Inflammatory macrophage treated with lipopolysaccharide for 1 hour (primary cell): ENCODE results near the gene CNOT6L.

Experiments
- DNase-seq, 2 donors: peaks; one replicate each; pipeline ENCODE4 v3.0.0-alpha.2; 2020 to 2022

Gene CNOT6L

GRCh38 chr4:77710059-77710458, 109.1 kb downstream of the CNOT6L start:
- no peak for DNase-seq

- no peak for DNase-seq
Observed at GRCh38 chr4:77706717-77707116, 112.5 kb downstream of the CNOT6L start.

- no peak for DNase-seq
Observed at GRCh38 chr4:77703666-77704065, 115.5 kb downstream of the CNOT6L start.

- no peak for DNase-seq
Observed at GRCh38 chr4:77701121-77701520, 118.0 kb downstream of the CNOT6L start.

- DNase-seq: no peak
Observed at GRCh38 chr4:77699731-77700210, 119.4 kb downstream of the CNOT6L start.

GRCh38 chr4:77697860-77698590, 121.1 kb downstream of the CNOT6L start:
- no peak for DNase-seq

- no peak for DNase-seq
Observed at GRCh38 chr4:77695774-77696173, 123.4 kb downstream of the CNOT6L start.

- DNase-seq: no peak
Observed at GRCh38 chr4:77692847-77693432, 126.2 kb downstream of the CNOT6L start.

GRCh38 chr4:77681792-77682191, 137.4 kb downstream of the CNOT6L start:
- no peak for DNase-seq

- no peak for DNase-seq
Observed at GRCh38 chr4:77676842-77677241, 142.3 kb downstream of the CNOT6L start.

- no peak for DNase-seq
Observed at GRCh38 chr4:77671051-77671450, 148.1 kb downstream of the CNOT6L start.

- no peak for DNase-seq
Observed at GRCh38 chr4:77669946-77670590, 149.1 kb downstream of the CNOT6L start.

- no peak for DNase-seq
Observed at GRCh38 chr4:77665381-77666069, 153.6 kb downstream of the CNOT6L start.
